Measurements from ENCODE around the gene ADAMTSL2.

The ADAMTSL2 gene

GRCh38 chr9:133551446-133551845 lies 16.9 kb downstream of the ADAMTSL2 start:
- in situ Hi-C loops (cut with HindIII; ENCODE audit: low pct_unique_long_range_greater_than_20kb, low sequenced_read_pairs) = no loop called here
- no peak for TF ChIP-seq JUND (IDR thresholded peaks at IDR 0.05; ENCODE audit: low read depth)
- no peak for DNase-seq (ENCODE audit: low read depth in 1 of 2, low spot score in 1 of 2)

DNA sequence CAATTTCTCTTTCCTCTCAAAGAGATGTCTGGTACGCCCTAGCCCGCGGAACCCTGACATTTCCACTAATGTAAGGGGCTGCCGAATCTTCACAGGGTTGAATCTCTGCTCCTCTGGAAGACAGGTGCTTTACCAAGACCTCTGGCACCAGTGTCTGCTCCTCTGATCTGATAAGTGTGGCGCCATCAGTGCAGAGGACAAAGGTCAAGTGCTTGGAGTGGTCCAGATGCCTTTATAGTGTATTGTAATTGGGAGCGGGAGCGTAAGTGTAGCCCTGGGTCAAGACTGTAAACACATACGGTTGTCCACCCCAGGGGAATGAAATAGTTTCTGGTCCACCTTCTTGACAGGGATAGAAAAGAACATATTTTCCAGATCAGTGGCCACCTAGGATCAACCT lies 17.7 kb downstream of the ADAMTSL2 start:
- TF ChIP-seq JUND (IDR thresholded peaks at IDR 0.05; ENCODE audit: low read depth) = no peak
- DNase-seq (ENCODE audit: low read depth in 1 of 2, low spot score in 1 of 2) = no peak
- in situ Hi-C loops (cut with HindIII; ENCODE audit: low pct_unique_long_range_greater_than_20kb, low sequenced_read_pairs) = no loop called here

DNA sequence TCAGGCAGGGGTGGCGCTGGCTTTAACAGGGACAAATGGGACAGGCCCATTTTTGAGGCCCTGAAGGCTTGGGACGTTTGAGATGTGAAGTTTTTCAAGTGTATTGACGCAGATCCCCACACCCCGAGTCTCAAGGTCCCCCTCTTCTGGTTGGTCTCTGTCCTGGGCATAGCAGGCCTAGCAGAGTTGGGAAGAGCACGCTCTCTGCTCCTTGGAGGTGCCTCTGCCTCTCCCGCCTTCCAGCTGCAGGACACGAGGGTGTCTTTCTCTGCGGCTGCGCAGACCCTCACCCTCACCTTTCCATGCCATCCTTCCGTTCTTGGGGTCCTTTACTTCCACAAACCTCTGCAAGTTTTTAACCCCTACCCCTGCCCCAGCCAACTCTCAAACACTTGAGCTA lies 18.6 kb downstream of the ADAMTSL2 start:
- in situ Hi-C loops (cut with HindIII; ENCODE audit: low pct_unique_long_range_greater_than_20kb, low sequenced_read_pairs) = no loop called here
- TF ChIP-seq JUND (IDR thresholded peaks at IDR 0.05; ENCODE audit: low read depth) = no peak
- no peak for DNase-seq (ENCODE audit: low read depth in 1 of 2, low spot score in 1 of 2)

GRCh38 chr9:133553973-133554713 lies 19.6 kb downstream of the ADAMTSL2 start:
- no peak for DNase-seq (ENCODE audit: low read depth in 1 of 2, low spot score in 1 of 2)
- in situ Hi-C loops (cut with HindIII; ENCODE audit: low pct_unique_long_range_greater_than_20kb, low sequenced_read_pairs) = no loop called here
- TF ChIP-seq JUND (IDR thresholded peaks at IDR 0.05; ENCODE audit: low read depth) = no peak

- no peak for TF ChIP-seq JUND (IDR thresholded peaks at IDR 0.05; ENCODE audit: low read depth)
- DNase-seq (ENCODE audit: low read depth in 1 of 2, low spot score in 1 of 2) = no peak
- in situ Hi-C loops (cut with HindIII; ENCODE audit: low pct_unique_long_range_greater_than_20kb, low sequenced_read_pairs) = no loop called here
Observed at GRCh38 chr9:133554729-133555128, 20.2 kb downstream of the ADAMTSL2 start.

DNA sequence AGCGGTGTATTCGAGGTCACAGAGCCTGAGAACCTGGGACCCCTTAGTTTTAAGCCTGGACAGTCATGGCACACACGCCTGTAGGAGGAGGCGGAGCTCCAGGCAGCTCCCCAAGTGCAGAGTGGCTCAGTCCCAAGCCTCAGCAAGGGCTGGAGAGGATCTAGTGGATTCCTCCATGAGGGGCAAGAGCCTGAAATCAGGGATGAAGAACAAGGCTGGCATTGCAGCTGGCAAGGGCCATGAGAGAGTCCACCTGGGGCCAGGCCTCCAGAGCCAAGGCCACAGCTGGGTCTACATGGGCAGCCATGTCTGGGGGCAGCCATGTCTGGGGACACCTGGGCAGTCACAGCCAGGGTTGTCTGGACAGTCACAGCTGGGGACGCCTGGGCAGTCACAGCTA lies 21.9 kb downstream of the ADAMTSL2 start:
- DNase-seq (ENCODE audit: low read depth in 1 of 2, low spot score in 1 of 2) = no peak
- TF ChIP-seq JUND (IDR thresholded peaks at IDR 0.05; ENCODE audit: low read depth) = no peak
- in situ Hi-C loops (cut with HindIII; ENCODE audit: low pct_unique_long_range_greater_than_20kb, low sequenced_read_pairs) = no loop called here

DNA sequence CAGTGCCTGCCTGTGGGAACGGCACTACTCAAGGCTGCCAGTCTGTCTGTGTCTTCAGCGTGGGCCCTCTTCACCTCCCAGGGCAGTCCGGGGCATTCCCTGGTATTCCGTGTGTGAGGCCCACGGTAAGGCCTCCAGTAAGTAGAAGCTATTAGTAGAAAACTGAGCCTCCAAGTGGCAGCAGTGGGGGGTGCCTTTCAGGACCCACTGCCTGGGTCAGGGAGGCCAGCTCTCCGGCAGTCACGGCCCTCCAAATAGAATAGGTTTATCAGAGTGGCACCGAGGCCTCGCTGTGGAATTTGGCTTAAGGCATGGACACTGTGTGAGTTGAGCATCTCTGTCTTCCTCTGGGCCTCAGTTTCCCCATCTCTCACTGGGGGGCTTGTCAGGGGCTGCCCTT lies 23.1 kb downstream of the ADAMTSL2 start:
- DNase-seq (ENCODE audit: low read depth in 1 of 2, low spot score in 1 of 2) = no peak
- in situ Hi-C loops (cut with HindIII; ENCODE audit: low pct_unique_long_range_greater_than_20kb, low sequenced_read_pairs) = no loop called here
- TF ChIP-seq JUND (IDR thresholded peaks at IDR 0.05; ENCODE audit: low read depth) = no peak

- DNase-seq (ENCODE audit: low read depth in 1 of 2, low spot score in 1 of 2) = no peak
- no peak for TF ChIP-seq JUND (IDR thresholded peaks at IDR 0.05; ENCODE audit: low read depth)
- in situ Hi-C loops (cut with HindIII; ENCODE audit: low pct_unique_long_range_greater_than_20kb, low sequenced_read_pairs) = no loop called here
Observed at GRCh38 chr9:133558191-133559126, 24.0 kb downstream of the ADAMTSL2 start.

DNA sequence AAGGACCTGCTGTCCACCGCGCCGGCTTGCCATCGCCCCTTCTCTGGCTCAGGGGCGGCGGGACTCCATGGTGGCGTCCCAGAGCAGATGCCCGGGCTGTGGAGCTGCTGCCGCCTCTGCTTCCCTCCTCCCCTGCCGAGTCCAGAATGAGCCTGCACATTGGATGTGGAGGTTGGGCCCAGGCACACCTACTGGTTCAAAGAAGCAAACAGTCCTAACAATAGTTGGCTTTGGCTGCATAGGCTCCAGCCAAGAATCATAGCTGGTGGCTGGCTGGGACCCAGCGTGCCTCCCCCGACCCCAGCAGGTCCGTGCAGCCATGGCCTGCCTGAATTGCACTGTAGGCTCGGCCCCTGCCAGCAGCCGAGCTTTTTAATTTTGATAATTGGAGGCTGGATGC lies 25.8 kb downstream of the ADAMTSL2 start:
- in situ Hi-C loops (cut with HindIII; ENCODE audit: low pct_unique_long_range_greater_than_20kb, low sequenced_read_pairs) = no loop called here
- peak in 1 of 2 experiments; percentile 45 for DNase-seq (ENCODE audit: low read depth in 1 of 2, low spot score in 1 of 2)
- no peak for TF ChIP-seq JUND (IDR thresholded peaks at IDR 0.05; ENCODE audit: low read depth)

DNA sequence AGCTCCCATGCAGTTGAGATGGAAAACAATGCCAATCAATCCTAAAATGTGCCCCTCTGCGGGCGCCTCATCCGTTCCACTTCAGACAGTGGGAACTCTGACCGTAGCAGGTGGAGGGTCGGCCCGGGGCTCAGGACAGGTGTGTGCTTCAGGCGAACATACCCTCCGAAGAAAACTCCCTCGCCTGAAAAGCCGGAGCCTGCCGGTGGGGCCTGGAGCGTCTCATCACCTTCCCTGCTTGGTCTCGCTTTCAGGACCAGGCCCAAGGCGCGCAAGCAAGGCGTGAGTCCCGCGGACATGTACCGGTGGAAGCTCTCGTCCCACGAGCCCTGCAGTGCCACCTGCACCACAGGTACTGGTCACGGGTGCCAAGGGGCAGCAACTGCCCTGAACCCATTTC lies 26.4 kb downstream of the ADAMTSL2 start:
- in situ Hi-C loops (cut with HindIII; ENCODE audit: low pct_unique_long_range_greater_than_20kb, low sequenced_read_pairs) = no loop called here
- TF ChIP-seq JUND (IDR thresholded peaks at IDR 0.05; ENCODE audit: low read depth) = no peak
- DNase-seq (ENCODE audit: low read depth in 1 of 2, low spot score in 1 of 2) = no peak

DNA sequence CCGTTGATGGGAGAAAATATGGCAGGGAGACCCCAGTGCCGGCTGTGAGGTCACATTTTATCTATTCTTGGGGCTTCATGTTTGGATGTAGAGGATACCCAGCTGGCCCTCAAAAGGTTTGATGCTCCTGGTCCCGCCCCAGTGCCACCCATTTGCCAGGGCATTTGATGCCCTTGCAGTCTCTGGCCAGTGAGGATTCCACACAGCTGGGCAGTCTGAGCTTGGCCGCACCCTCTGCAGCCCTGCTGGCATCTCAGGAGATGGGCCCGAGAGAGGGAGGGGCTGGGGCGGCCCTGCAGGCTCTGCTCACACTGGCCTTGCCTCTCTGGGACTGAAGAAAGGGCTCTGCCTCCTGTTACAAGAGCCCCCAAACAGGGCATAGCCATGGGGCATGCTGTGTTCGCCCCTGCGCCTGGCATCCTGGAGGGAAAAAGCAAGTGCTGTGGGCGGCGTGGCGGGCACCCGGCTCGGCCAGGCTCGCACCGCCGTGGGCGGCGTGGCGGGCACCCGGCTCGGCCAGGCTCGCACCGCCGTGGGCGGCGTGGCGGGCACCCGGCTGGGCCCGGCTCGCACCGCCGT lies 27.6 kb downstream of the ADAMTSL2 start:
- peak; percentile 60 to 76 for DNase-seq (ENCODE audit: low read depth in 1 of 2, low spot score in 1 of 2)
- TF ChIP-seq JUND (IDR thresholded peaks at IDR 0.05; ENCODE audit: low read depth) = no peak
- in situ Hi-C loops (cut with HindIII; ENCODE audit: low pct_unique_long_range_greater_than_20kb, low sequenced_read_pairs) = no loop called here

GRCh38 chr9:133562611-133563290 lies 28.2 kb downstream of the ADAMTSL2 start:
- in situ Hi-C loops (cut with HindIII; ENCODE audit: low pct_unique_long_range_greater_than_20kb, low sequenced_read_pairs) = no loop called here
- no peak for TF ChIP-seq JUND (IDR thresholded peaks at IDR 0.05; ENCODE audit: low read depth)
- DNase-seq (ENCODE audit: low read depth in 1 of 2, low spot score in 1 of 2) = no peak
